GM12875 (cell line): Measurements from ENCODE around the gene GINS3.

Source experiments
- H3K4me3 ChIP-seq: one replicate; pipeline ENCODE4 v1.5.1; 2011; ENCODE audit warnings: low read depth, low read length, control low read depth
- TF ChIP-seq, protein P1 (sequence below): IDR thresholded peaks from 2 replicates; pipeline ENCODE4 v1.5.1; 2011; ENCODE audit warnings: low read depth, mild to moderate bottlenecking, control low read depth, inconsistent platforms, low read length, moderate library complexity, borderline replicate concordance; ENCODE audit not compliant: insufficient read depth

GINS3 gene

DNA sequence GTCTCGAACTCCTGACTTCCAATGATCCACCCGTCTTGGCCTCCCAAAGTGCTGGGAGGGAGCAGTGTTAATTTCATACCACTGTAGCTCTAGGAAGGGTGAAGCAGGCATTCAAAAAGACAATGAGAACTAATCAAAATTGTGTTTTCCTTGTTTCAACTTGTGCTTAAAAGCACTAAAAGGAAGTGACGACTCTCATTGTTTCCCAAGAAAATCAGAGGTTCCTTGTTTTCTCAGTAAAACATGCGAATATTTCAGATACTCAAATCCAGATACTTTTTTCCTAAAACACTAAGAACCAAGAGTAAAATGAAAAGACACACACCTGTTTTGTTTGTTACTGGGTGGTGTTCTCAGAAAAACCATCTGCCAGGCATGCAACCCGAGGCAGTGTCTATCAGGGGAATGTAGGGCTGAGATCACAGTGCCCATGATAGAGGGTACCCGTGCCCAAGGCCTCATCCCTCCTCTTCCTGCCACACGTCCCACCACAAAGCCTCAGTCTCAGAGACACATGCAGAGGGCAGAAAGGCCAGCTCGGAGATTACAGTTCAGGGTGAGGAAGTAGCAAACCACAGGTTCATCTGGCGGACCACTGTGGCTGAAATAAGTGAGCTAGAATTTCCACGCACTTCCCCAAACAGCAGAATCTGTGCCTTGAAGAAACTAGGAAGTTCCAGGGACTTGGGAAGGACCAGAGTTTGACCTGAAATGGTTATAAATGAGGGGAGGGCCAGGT, 33.7 kb downstream of the GINS3 start:
- H3K4me3 ChIP-seq, result no peak overlapping the region
- TF ChIP-seq, protein P1, sequence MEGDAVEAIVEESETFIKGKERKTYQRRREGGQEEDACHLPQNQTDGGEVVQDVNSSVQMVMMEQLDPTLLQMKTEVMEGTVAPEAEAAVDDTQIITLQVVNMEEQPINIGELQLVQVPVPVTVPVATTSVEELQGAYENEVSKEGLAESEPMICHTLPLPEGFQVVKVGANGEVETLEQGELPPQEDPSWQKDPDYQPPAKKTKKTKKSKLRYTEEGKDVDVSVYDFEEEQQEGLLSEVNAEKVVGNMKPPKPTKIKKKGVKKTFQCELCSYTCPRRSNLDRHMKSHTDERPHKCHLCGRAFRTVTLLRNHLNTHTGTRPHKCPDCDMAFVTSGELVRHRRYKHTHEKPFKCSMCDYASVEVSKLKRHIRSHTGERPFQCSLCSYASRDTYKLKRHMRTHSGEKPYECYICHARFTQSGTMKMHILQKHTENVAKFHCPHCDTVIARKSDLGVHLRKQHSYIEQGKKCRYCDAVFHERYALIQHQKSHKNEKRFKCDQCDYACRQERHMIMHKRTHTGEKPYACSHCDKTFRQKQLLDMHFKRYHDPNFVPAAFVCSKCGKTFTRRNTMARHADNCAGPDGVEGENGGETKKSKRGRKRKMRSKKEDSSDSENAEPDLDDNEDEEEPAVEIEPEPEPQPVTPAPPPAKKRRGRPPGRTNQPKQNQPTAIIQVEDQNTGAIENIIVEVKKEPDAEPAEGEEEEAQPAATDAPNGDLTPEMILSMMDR, result no peak

GRCh38 chr16:58426966-58427365, 34.7 kb downstream of the GINS3 start:
- TF ChIP-seq, protein P1, result no peak
- H3K4me3 ChIP-seq, result no peak overlapping the region

DNA sequence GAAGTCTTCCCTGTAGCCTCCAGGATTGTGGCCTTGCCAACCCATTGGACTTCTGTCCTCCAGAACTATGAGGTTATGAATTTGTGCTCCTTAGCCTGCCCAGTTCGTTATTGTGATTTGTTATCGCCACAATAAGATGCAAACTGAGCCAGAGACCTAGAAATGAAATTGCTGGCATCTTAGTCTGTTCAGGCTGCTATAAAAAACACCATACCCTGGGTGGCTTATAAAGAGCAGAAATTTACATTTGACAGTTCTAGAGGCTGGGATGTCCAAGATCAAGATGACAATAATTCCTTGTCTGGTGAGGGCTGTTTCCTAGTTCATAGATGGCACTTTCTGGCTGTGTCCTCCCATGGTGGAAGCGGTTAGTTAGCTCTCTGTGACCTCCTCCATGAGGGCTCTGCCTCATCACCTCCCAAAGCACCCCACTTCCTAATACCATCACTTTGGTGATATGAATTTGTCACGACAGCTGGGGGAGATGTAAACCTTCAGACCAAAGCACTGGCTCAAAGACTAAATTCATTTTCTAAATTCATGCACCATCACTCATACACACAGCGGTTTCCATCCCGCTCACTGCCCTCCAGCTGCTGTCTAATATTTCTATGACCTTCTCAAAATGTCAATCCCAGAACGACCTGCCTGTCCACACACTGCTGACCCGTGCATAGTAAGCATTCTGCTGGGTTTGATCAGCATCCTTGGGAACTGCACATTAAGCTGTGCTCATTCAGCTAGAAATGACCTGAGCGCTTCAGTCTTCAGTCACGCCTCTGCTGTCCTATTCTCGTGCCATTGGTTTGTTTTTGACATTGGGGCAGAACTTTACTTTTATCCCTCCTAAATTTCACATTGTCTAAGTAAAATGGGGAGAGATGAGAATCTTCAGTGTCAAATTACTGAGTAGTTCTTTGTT, 36.6 kb downstream of the GINS3 start:
- TF ChIP-seq, protein P1, result no peak
- no peak overlapping the region for H3K4me3 ChIP-seq

- H3K4me3 ChIP-seq, result no peak overlapping the region
Observed at GRCh38 chr16:58430718-58431117, 38.4 kb downstream of the GINS3 start.

DNA sequence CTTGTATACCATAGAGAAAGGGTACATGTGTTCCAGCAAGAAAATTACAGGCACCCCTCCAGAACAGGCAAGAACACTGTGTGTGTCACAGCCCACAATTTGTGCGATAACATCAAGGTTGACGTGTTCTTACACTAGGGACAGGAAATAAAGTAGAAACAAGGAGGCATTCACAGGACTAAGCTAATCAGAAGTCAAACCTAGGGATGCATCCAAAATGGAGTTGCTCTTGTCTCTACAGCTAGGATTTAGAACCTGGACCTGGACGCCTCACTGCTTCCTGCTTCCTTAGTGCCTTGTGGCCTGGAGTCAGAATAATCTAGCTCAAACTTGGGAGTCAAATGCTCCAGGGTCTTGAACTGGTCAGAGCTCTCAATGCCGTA, 41.3 kb downstream of the GINS3 start:
- TF ChIP-seq, protein P1, result no peak

More at GRCh38 chr16:58430718-58431117, 38.4 kb downstream of the GINS3 start:
- TF ChIP-seq, protein P1, result no peak

GRCh38 chr16:58435779-58436178, 43.5 kb downstream of the GINS3 start:
- TF ChIP-seq, protein P1, result no peak
- no peak overlapping the region for H3K4me3 ChIP-seq

More for the DNA sequence above, 41.3 kb downstream of the GINS3 start:
- H3K4me3 ChIP-seq, result no peak overlapping the region
